Activated T-cell treated with anti-CD3 and anti-CD28 coated beads, Interleukin-2, amount 50 U/mL, for 48 hours (primary cell): ENCODE results near the gene PAQR6.

ENCODE experiments used
- DNase-seq, 2 experiments: peaks; one replicate each; pipeline ENCODE4 v3.0.0-alpha.2; 2020

The PAQR6 gene

DNA sequence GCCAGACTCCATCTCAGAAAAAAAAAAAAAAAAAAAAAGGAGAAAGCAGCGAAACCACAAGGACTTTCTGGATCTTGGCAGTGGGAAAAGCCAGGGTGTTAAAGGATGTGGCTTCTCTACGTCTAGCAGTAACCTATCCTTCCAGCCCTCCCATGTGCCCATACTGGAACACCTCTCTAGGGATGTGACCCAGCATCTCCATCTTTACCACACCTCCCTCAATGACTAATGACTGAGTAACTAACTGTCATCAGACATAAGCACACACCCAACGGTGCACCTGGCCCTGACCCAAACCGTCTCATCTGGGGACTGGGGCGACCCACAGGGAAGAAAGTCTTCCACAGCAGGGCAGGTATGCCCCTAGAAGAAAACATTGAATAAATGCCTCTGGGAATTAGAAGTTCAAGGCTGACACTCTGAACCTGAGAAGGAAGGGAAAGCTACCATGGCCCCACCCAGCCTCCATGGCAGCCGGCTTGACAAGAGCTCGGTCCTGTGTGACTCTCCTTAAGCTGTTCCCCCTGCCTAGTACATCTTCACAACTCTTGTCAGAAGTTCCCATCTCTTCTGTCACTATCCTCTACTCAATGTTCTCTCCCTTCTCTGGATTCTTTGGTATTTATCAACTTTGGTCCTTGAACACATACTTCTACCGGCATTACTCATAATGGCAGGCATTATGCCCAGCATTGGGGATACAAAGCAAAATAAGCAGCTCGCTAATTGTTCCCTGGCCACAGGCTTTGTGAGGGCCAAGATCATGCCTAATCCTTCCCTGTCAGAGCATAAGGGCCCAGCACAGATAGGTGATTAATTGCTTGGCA, 14.8 kb upstream of the PAQR6 start:
- peak in 1 of 2 experiments; percentile 43 for DNase-seq

DNA sequence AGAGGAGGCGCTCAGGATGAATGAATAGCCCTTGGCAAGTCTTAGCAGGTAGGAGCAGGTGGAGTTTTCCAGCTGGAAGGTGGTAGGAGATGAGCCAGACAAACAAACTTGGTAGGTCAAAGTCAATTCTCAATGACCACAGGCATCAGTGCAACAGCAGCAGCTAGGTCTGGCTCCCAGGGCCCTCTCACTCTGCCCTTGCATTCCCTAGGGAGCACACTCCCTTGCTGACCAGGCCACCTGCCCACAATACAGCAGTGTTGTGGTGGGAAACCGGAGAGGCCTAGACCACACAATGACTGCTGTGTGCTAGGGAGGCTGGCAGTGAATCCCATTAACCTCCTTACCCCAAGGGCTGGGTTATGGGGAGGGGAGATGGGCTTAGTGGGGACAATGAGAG, 13.0 kb upstream of the PAQR6 start:
- no peak for DNase-seq

DNA sequence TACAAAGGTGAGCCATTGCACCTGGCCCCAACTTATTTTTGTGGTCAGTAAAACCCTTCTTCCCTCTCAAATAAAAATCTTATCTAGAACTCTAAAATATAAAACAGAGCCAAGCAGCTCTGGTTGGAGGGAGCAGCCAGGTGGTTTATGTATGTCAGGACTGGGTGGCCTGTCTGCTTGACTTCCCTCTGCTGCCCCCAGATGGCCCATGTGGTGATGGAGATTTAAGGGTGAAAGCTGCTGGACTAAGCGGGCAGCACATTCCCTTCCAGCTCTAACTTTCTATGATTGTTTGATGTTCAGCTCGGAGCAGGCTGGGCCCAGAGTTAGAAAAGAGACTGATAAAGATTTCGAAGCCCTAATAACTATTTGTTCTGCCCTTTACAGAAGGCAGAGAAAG, 11.9 kb upstream of the PAQR6 start:
- no peak for DNase-seq

DNA sequence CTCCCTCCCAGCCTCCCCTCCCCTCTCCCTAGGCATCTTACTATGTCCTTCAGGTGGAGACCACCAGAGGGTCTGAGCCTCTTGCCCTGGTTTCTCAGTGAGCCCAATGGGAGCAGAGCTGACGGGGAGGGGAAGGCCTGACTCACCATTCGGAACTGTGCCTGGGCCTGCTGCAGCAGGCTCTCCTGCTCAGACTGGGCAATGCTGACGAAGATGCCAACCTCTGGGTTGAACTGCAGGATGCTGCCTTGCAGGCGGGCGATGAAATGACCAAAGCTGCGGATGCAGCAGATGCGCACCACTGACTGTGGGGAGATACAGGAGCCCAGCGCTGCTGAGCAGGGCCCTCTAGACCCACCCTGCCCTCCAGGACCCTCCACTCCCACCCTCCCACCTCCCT, 11.0 kb upstream of the PAQR6 start:
- DNase-seq, result no peak

DNA sequence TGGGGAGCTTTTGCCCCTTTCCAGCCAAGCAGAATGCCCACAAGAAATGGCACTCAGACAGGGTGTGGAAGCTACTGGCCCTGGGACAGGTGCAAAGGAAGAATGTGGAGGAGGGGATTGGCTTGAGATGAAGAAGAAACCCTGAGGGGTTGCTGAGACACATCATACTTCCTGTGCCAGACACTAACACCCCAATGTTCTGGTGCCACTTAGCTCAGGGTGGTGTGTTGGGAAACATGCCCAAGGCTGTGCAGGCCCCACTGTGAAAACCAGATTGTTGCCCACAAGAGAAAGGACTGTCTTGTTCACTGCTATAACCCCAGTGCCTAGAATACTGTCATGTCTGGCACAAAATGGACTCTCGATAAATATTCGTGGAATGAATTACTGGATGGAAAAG, 9.9 kb upstream of the PAQR6 start:
- no peak for DNase-seq

DNA sequence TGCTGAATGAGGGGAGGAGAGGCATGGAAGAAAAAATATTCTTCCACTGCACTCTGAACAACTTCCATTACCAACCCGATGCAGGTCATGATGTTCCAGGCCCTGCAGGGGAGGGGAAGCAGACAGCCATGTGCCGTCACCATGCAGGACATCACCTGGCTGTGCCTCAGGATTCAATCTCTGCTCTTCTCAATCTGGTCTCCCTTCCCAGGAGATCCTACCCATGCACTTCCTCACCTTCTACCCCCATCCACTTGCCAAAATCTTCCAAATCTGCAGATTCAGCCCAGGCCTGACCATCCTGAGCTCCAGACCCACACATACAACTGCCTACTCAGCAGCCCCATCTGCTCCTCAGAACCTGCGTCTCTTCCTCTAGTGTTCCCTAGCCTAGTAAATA, 5.8 kb upstream of the PAQR6 start:
- no peak for DNase-seq

DNA sequence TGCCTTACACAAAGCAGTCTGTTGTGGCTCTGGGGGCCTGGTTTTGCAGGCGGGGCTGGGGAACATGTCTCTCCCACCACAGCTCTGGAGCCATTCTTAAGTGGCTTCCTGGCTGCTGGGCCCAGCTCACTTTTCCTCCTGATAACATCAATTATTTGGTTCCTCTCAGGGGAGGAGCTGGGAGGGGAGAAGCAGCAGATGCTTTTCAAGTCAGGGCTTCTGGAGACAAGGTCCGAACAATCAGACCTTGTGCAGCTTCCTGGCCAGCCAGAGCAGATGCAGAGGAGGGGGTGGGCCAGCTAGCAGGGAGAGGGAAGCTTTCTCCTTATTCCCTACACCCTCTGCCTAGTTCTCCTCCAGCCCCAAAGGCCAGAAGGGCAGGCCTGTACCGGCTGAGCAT, 3.7 kb upstream of the PAQR6 start:
- no peak for DNase-seq

DNA sequence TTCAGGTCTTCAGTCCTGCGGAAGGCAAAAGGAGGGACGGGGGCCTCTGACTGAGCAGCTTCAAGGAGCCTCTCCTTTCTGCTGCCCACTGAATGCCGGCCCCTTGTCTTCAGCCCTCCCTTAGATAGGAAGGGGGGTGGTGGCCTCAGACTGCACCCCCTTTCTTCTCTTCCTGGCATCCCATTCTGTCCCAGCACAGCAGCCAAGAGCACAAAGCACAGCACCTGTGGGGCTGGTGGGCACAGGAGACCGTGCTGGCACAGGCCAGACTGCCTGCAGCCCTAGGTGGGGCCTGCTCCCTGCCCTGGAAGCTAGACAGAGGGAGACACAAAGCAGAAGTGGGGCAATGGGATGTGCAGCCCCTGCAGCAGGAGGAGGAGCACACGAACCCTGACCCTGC, 1.7 kb upstream of the PAQR6 start:
- no peak for DNase-seq

DNA sequence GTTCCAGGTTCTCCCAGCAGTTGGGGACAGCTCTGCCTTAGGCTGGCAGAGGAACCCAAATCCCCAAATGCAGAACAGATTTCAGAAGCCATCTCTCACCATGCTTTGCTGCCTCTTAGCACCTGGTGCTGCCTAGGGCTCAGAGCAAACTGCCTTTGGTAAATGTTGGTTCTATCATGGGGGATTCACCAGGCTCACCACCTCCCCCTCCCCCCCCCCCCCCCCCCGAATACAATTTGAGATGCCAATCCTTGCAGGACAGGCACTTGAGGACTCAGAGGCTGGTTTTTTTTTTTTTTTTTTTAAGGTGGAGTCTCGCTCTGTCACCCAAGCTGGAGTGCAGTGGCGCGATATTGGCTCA, 447 bp upstream of the PAQR6 start:
- DNase-seq, result no peak

DNA sequence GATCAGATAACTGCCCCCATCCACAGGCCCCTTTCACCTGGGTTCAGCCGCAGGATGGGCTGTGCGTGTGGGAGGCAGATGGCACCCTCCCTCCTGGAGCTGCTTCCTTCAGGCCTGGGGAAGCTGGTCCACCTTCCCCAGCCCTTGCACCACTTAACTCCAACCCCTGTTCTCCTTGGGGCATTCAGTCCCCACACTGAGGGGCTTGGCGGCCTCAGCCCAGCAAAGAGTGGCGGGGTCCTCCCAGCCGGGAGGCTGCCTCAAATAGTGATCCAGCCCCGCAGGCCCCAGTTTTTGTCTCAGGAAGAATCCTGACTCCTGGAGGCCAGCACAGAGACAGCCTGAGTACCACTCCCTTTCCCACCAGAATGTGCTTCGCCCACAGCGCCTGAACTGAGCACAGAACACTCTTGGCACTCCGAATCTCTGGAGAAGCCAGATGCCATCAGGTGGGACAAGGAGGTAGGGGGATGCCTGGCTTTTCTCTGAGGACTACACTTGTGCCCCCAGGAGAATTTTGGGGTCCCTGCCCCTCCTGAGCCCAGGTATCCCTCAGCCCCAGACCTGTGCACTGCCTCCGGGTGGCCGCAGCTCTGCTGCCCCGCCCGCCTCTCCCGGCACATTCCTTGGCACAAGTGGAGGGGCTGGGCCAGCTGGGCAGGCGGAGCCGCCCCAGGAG, 936 bp downstream of the PAQR6 start:
- peak in 1 of 2 experiments; percentile 31 for DNase-seq

DNA sequence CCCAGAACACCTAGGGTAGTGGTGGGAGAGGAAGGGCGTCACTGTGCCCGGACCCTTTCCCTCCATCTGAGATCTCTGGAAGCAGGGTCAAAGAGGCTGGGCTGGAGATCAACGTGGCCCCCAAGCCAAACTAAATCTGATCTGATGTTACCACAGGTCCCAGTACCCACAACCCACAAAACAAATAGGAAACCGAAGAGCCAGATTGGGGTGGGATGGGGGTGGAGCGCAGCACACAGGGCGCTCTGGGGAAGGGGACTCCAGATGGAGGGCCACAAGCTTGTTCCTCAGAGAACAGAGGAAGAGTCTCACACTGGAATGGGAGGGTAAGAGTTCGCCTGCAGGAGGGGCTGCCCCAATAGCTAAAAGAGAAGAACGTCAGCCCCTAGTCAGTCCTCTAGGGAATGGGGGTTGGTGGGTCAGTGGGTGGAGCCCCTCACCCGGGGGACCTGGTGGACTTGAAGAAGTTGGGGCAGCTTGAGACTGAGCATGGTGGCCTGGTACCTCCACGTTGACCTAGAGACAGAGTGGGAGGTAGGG, 1.5 kb downstream of the PAQR6 start:
- DNase-seq, result peak in 1 of 2 experiments; percentile 35

DNA sequence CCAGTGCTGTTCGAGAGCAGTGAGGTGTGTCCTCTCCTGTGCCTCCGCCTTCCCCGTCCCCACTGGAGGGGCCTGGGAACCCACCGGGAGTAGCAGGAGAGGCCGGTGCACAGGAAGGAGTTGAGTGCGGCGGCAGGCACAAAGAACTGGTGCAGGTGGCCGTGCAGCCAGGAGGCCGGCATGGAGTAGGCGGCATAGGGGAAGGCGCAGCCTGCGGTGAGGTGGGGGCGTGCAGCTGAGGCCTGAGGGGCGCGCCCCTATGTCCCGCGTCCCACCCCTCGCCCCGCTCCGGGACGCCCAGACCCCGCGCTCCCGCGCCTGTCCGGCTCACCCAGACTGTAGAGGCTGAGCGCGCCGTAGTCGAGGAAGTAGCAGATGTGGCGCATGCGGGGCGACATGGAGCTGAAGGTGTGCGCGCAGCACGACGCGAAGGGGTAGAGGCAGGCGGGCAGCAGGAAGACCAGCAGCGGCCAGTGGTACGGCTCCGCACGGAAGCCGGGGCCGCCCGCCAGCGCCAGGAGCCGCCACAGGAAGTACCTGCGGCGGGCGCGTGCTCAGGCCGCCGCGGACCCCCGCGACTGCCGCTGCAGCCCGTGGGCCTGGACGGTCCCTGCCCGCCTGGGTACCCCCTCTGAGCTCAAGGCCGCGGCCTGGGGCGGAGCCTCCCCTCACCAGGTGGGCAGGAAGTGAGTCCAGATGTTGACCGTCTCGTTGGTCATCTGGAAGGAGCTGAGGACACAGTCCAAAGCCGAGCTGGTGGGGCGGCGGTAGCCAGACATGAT, 2.2 kb downstream of the PAQR6 start:
- peak; percentile 52 to 64 for DNase-seq

DNA sequence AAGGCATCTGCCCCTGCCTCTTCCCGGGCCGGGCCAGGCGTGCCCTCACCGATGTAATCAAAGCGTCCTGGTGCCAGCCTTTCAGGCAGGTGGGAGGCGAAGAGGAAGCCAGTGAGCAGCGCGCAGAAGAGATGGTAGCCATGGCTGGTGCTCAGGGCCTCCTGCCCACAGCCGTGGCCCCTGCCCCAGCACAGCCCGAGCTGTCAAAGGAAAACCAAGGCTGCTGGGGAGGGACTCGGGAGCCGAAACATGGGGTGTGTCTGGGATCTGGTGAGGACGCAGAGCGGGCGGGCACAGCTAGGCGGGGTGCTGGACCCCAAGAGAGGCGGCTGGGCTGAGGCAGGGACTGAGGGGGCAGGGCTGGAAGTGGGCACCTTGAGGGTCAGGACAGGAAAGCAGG, 3.1 kb downstream of the PAQR6 start:
- no peak for DNase-seq

DNA sequence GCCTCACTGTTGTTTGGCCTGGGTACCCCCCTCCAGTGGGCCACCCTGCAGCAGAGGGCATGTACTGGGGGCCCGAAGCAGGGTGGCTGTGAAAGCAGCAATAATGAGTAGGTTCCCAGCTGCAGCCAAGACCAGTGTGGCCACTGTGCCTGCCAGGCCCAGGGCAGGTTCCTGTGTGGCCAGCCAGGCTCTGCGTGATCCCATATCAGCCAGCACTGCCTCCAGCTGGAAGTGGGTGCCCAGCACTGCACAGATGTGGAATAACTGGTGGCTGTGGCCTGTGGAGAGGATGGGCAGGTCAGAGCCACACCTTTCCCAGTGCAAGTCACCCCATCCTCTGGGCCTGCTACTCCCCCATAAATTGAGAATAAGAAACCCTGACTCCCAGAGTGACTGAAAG, 3.7 kb downstream of the PAQR6 start:
- no peak for DNase-seq

DNA sequence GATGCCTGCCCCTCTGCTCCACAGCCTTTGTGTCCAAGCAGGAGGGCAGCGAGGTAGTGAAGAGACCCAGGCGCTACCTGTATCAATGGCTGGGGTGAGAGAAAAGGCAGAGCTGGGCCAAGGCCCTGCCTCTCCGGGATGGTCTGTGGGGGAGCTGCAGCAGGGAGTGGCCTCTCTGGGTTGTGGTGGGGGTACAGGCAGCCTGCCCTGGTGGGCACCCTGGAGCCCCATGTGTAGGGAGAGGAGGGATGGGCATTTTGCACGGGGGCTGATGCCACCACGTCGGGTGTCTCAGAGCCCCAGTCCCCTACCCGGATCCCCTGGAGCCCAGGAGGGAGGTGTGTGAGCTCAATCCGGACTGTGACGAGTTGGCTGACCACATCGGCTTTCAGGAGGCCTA, 5.1 kb downstream of the PAQR6 start:
- no peak for DNase-seq

DNA sequence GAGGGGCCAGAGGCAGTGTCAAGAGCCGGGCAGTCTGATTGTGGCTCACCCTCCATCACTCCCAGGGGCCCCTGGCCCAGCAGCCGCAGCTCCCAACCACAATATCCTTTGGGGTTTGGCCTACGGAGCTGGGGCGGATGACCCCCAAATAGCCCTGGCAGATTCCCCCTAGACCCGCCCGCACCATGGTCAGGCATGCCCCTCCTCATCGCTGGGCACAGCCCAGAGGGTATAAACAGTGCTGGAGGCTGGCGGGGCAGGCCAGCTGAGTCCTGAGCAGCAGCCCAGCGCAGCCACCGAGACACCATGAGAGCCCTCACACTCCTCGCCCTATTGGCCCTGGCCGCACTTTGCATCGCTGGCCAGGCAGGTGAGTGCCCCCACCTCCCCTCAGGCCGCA, 5.9 kb downstream of the PAQR6 start, which contains the start of gene BGLAP:
Gene BGLAP (plus strand): TSS at position 259 of the 400 bp plus-strand sequence. CDS start 48 bp downstream, at position 307.
- no peak for DNase-seq

DNA sequence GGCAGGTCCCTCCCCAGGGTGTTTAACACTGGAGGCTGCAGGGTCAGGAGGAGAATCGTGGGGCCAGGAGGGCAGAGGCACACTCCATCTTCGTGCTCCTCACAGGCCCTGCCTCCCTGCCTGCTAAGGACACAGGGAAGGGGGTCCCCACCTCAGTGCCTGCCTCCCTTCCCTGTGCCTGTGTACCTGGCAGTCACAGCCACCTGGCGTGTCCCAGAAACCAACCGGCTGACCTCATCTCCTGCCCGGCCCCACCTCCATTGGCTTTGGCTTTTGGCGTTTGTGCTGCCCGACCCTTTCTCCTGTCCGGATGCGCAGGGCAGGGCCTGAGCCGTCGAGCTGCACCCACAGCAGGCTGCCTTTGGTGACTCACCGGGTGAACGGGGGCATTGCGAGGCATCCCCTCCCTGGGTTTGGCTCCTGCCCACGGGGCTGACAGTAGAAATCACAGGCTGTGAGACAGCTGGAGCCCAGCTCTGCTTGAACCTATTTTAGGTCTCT, 6.5 kb downstream of the PAQR6 start:
- DNase-seq, result no peak

DNA sequence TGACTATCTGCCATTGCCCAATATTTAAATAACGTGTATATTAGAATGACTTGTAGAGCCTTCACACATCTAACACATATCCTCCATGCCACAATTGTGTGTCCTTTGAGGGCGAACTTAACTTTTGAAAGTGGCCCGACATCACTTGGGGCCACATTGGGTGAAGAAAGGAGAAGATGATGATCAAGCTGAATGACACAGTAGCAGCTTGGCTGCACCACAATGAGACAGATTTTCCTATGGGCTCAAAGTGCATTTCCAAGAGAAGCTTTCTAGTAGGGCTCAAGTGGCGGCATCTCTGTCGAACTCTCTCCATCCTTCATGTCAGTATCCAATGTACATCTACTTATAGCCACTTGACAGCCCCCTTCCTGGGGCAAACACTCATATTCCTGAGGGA, 9.6 kb downstream of the PAQR6 start:
- DNase-seq, result no peak

DNA sequence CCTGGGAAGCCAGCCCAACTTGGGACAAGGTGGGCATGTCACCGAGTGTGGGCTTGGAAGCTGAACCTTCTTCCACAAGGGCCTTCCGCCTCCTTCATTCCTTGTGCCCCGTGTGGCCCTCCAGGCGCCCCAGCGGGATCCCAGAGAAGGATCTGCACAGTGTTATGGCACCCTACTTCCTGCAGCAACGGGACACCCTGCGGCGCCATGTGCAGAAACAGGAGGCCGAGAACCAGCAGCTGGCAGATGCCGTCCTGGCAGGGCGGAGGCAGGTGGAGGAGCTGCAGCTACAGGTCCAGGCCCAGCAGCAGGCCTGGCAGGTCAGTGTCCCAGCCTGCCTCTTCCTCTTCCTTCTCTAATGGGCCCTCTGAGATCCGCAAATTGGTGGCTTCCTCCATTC, 11.7 kb downstream of the PAQR6 start:
- no peak for DNase-seq

DNA sequence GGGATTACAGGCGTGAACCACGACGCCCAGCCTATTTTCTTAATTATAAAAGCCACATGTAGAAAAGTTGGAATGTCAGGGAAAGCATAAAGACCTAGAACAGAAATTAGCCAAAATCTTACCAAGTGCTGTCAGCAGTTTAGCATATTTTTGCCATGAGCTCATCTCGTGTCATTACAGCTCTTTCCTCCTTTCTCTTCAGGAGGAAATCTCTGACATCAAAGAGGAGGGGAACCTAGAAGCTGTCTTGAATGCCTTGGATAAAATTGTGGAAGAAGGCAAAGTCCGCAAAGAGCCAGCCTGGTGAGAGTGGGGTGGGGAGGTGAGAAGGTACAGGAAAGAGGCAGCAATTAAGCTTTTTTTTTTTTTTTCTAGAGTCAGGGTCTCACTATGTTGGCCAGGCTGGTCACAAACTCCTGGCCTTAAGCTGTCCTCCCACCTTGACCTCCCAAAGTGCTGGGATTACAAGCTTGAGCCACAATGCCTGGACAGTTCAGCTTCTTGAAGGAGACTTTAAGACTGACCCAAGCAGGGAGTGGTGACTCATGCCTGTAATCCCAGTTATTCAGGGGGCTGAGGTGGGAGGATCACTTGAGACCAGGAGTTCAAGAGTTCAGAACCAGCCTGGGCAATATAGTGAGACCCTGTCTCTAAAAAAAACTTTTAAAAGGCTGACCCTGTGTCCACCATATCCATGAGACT, 14.3 kb downstream of the PAQR6 start:
- DNase-seq, result no peak

DNA sequence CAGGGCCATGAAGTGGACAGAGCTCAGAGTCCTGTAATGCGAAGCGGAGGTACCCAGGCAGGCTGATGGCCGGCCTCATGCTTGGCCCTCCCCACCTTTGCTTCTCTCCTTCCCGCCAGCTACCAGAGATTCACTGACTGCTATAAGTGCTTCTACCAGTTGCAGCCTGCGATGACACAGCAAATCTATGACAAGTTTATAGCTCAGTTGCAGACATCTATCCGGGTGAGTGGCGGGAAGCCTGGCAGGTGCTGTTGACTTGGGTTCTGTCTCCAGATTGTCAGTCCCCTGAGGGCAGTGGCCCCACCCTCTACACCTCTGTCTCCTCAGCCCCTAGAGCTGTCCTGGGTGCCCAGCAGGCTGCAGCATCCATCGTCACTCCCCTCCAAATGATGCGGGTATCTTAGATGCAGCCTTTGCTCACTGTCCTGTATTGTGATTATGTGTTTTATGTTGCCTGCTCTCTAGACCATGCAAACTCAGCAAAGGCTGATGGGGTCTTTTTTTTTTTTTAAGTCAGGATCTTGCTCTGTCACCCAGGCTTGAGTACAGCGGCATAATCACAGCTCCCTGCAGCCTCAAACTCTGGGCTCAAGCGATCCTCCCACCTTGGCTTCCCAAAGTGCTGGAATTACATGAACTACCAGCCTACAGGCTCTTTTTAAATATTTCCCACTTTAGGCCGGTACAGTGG, 15.5 kb downstream of the PAQR6 start:
- no peak for DNase-seq

DNA sequence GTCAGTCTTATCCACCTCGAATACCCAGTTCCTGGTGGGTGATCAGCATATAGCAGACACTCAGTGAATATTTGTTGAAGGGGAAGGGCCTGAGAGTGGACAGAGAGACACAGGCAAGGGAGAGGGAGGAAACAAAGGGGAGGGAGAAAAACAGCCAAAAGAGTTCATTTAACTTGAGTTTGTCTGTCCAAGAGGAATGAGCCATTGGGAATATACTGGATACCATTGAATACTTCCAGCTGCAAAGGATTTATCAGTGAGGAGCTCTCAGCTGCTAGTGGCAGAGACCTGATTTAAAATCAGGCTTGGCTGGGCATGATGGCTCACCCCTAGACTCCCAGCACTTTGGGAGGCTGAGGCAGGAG, 17.4 kb downstream of the PAQR6 start:
- DNase-seq, result no peak
